ENCODE results near the gene POLR1A.

DNA sequence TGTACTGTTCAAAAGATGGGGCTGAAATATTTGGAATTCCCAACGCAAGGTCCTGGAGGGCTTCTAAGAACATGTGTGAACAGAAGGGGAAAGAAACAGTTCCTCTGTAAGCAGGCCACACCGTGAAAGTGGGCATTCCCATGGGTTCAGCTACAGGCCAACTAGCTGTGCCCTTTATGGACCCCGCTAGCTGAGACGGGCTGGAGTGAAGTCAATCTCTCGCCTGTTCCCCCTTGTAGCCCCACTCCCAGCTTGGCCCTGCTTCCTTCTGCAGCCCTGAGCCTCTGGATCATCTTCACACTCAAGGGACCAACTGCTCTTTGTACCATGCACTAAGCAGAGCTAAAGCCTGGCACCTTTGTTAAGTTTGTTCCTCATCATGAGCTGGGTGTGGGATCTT is 55.4 kb downstream of the POLR1A start:
- TF ChIP-seq SMAD3 (CRISPR knock-in tag; IDR thresholded peaks at IDR 0.05; ENCODE audit: borderline replicate concordance), result no peak
- TF ChIP-seq, protein P1, sequence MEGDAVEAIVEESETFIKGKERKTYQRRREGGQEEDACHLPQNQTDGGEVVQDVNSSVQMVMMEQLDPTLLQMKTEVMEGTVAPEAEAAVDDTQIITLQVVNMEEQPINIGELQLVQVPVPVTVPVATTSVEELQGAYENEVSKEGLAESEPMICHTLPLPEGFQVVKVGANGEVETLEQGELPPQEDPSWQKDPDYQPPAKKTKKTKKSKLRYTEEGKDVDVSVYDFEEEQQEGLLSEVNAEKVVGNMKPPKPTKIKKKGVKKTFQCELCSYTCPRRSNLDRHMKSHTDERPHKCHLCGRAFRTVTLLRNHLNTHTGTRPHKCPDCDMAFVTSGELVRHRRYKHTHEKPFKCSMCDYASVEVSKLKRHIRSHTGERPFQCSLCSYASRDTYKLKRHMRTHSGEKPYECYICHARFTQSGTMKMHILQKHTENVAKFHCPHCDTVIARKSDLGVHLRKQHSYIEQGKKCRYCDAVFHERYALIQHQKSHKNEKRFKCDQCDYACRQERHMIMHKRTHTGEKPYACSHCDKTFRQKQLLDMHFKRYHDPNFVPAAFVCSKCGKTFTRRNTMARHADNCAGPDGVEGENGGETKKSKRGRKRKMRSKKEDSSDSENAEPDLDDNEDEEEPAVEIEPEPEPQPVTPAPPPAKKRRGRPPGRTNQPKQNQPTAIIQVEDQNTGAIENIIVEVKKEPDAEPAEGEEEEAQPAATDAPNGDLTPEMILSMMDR (IDR thresholded peaks at IDR 0.05), result no peak
- no peak for TF ChIP-seq TEAD4 (CRISPR knock-in tag; IDR thresholded peaks at IDR 0.05)
- no peak for TF ChIP-seq JUN (CRISPR knock-in tag; IDR thresholded peaks at IDR 0.05)
- no peak for TF ChIP-seq ZNF396 (CRISPR knock-in tag; IDR thresholded peaks at IDR 0.05; ENCODE audit: borderline replicate concordance)
- TF ChIP-seq, protein P2, sequence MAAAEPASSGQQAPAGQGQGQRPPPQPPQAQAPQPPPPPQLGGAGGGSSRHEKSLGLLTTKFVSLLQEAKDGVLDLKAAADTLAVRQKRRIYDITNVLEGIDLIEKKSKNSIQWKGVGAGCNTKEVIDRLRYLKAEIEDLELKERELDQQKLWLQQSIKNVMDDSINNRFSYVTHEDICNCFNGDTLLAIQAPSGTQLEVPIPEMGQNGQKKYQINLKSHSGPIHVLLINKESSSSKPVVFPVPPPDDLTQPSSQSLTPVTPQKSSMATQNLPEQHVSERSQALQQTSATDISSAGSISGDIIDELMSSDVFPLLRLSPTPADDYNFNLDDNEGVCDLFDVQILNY (CRISPR knock-in tag; IDR thresholded peaks at IDR 0.05), result no peak
